Panc1 (cell line): ENCODE measurements around the gene RPS14.

Source experiments
- CTCF ChIP-seq: fragments of 450-650 bp; IDR thresholded peaks from 2 replicates; pipeline ENCODE4 v1.5.1; 2017; ENCODE audit warnings: mild to moderate bottlenecking
- POLR2AphosphoS5 ChIP-seq: IDR thresholded peaks from 2 replicates; pipeline ENCODE4 v1.6.1; 2012; ENCODE audit warnings: mild to moderate bottlenecking, low read depth, low read length, moderate library complexity

DNA sequence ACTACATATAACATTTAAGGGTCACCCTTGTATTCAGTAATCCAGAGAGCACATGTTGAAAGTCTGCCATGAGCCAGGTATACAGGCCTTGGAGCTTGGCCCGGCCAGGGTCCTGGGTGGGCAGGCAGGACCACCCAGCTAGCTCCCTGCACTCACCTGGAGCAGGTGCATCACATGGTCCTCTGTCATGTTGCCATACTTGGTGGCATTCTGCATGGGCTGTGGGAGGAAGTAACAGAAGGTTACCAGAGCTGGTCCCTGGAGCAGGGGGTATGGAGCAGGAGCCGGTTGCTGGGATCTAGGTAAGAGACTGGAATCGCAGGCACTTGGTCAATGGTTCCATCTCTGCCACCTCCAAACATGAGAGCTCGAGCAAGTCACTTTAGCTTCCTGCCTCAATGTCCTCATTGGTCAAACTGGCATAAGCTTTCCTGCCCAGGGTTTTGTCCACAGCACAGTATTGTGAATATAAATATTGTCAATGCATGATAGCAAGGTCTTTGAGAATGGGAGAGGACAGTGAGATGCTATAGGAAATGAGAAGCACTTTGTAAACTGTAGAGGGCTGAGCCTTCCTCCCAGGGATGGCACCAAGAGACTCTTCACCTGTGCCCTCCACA, 43.3 kb downstream of the RPS14 start:
- TF ChIP-seq CTCF (no peak), POLR2AphosphoS5 (no peak)
